WERI-Rb-1 (cell line): Measurements from ENCODE around the gene FLOT1.

Experiments
- DNase-seq: peaks from one replicate; pipeline ENCODE4 v3.0.0-alpha.2; 2020
- H3K27ac ChIP-seq: fragments of 250-450 bp; sonication (Bioruptor Pico); 2 replicates; pipeline ENCODE4 v1.5.1; 2020; ENCODE audit warnings: mild to moderate bottlenecking, moderate library complexity
- H3K27me3 ChIP-seq: fragments of 250-450 bp; sonication (Bioruptor Pico); 2 replicates; pipeline ENCODE4 v1.5.1; 2021; ENCODE audit warnings: mild to moderate bottlenecking, low read depth, moderate library complexity; ENCODE audit not compliant: insufficient read depth, severe bottlenecking
- H3K36me3 ChIP-seq: fragments of 250-450 bp; sonication (Bioruptor Pico); 2 replicates; pipeline ENCODE4 v1.5.1; 2020; ENCODE audit warnings: mild to moderate bottlenecking, moderate library complexity
- H3K4me3 ChIP-seq: 2 replicates; pipeline ENCODE4 v1.5.1; 2011; ENCODE audit warnings: low read depth, mild to moderate bottlenecking, control low read depth, low read length
- H3K9me3 ChIP-seq: fragments of 250-450 bp; sonication (Bioruptor Pico); 2 replicates; pipeline ENCODE4 v1.5.1; 2021; ENCODE audit warnings: mild to moderate bottlenecking, moderate library complexity; ENCODE audit not compliant: severe bottlenecking
- CTCF ChIP-seq: IDR thresholded peaks from 2 replicates; pipeline ENCODE4 v1.5.1; 2011; ENCODE audit warnings: low read depth, mild to moderate bottlenecking, control low read depth, inconsistent platforms, low read length

The FLOT1 gene

GRCh38 chr6:30769853-30770524, 27.5 kb upstream of the FLOT1 start:
- Histone ChIP-seq H3K27me3 (no peaks in the 10 kb centered on the region), H3K36me3 (no peaks in the 10 kb centered on the region), H3K9me3 (no peaks in the 10 kb centered on the region), H3K27ac (no peak overlapping the region), H3K4me3 (no peak overlapping the region)
- TF ChIP-seq CTCF: no peak
- DNase-seq: no peak

DNA sequence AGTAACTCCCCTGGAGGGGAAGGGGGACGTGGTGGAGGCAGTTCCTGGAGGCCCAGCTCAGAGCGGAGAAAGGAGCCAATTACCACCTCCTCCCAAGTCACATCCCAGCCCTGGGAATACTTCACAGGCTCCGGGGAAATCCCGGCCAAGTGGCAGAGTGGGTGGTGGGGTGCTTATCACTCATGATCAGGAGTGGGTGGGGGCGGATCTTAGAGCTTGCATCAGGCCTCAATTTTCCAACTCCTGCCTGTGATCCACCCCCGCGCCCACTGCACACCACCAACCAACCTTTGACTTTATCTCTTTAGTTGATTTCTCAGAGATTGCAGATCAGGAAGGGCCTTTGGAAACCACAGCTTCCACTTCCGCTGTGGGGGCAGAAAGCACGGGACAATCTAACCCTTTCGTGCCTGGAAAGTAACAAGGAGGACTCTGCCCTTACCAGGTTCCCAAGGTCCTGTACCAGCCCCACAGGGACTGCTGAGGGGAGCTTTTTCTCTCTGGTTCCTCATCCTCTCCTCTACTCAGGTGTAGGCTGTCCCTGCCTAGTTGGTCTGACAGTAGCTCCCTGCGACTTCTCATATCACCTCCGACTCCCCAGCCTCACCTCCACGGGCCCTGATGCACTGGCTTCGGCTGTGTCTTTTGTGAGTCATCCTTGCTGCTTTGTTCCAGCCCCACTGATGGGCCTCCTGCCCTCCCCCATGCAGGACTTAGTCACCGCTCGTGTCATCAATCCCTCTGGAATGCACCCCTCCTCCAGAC, 26.8 kb upstream of the FLOT1 start:
- Histone ChIP-seq H3K4me3 (no peak overlapping the region), H3K36me3 (no peaks in the 10 kb centered on the region), H3K27me3 (no peaks in the 10 kb centered on the region), H3K27ac (no peak overlapping the region), H3K9me3 (no peaks in the 10 kb centered on the region)
- peak; percentile 54 for DNase-seq
- no peak for TF ChIP-seq CTCF

- Histone ChIP-seq H3K27me3 (no peaks in the 10 kb centered on the region), H3K36me3 (no peaks in the 10 kb centered on the region), H3K4me3 (no peak overlapping the region), H3K9me3 (no peaks in the 10 kb centered on the region), H3K27ac (no peak overlapping the region)
- no peak for DNase-seq
- TF ChIP-seq CTCF: no peak
Observed at GRCh38 chr6:30768634-30769087, 26.2 kb upstream of the FLOT1 start.

- no peak for TF ChIP-seq CTCF
- Histone ChIP-seq H3K27ac (no peak overlapping the region), H3K36me3 (no peaks in the 10 kb centered on the region), H3K27me3 (no peaks in the 10 kb centered on the region), H3K9me3 (no peaks in the 10 kb centered on the region), H3K4me3 (no peak overlapping the region)
- DNase-seq: no peak
Observed at GRCh38 chr6:30767944-30768301, 25.4 kb upstream of the FLOT1 start.

DNA sequence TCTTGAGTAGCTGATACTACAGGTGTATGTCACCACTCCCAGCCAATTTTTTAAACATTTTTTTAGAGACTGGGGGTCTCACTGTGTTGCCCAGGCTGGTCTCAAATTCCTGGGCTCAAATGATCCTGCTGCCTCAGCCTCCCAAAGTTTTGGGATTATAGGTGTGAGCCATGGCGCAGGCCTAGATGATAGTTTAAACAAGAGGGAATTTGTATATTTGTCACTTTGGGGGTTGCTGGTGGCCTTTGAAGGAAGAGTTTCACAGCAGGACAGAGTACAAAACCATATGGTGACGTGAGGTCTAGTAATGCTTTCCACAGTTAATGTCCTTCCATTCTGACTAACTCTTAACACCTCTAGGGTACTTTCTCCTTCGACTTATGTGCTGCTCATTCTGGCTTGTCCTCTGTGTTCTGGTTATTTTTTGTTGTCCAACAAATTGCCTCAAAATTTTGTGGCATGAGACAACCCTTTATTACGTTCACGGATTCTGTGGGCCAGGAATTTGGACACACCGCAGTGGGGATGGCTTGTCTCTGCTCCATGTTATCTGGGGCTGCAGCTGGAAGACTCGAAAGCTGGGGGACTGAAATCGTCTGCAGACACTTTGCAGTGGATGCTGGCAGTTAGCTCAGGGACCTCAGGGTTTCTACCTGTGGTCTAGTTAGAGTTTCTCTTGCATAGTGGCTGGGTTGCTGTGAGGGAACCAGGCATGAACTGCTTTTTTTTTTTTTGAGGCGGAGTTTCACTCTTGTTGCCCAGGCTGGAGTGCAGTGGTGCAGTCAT, 24.9 kb upstream of the FLOT1 start:
- no peaks in the 10 kb centered on the region for H3K36me3 ChIP-seq
- no peak for DNase-seq
- H3K27me3 ChIP-seq: no peaks in the 10 kb centered on the region
- TF ChIP-seq CTCF: no peak
- H3K4me3 ChIP-seq: no peak overlapping the region
- H3K27ac ChIP-seq: no peak overlapping the region
- no peaks in the 10 kb centered on the region for H3K9me3 ChIP-seq
